ENCODE measurements around the gene ATP8B4. TPM values are rescaled to one million over a fixed set of nuclear protein-coding genes. Genes with fewer than 3 reads are reported as not detected.

The ATP8B4 gene
- total RNA-seq, 1 experiment from 2014 or later = not detected

DNA sequence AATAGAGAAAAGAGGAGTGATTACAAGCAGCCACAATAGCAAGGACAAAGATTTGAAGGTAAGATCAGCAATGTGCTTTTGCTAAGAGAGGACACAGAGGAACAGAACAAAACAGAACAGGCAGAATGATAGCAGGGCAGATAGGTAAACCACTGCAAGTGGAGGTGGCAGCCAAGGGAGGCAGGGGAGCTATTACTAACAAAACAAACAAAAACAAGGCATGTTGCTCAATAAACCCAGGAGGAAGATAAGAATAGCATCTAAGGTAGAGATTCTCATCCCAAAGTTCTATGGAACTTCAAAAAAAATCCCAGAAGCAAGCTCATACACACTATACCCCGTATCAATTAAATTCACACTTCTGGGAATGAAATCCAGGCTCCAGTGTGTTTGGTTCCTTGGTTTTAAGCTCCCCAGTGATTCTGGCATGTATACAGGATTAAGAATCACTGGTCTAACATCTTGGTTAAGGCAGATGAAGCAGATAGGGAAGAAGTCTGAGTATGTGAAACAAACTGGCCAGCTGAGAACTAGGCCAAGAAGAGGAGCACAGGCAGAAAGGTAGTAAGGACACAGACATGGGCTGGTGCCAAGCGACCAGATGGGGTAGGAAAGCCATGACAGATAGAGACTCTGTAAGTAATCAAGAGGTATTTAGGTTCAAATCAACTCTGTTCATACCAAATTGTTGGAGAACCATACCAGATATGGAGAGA, 309.0 kb downstream of the ATP8B4 start:
- ChIA-PET CTCF (no interaction called here), POLR2A (no interaction called here)
- BruUV-seq (replicated peaks) = no TSS peak
- intact Hi-C loops (cut with micrococcal nuclease; ENCODE audit: unreplicated experiment) = no loop called here
- no peaks in the 10 kb centered on the region for H3K36me3 ChIP-seq (ENCODE audit: control insufficient read depth, insufficient read depth, low read length)
- in situ Hi-C loops (cut with HindIII; ENCODE audit: low pct_unique_long_range_greater_than_20kb, low sequenced_read_pairs) = no loop called here
- H3K4me1 ChIP-seq (ENCODE audit: control insufficient read depth, insufficient read depth, low read length) = no peaks in the 10 kb centered on the region
- ATAC-seq = no peak
- no peak overlapping the region for H3K4me3 ChIP-seq (ENCODE audit: low read depth in 2 of 2, low read length in 2 of 2)
- TF ChIP-seq, protein P1, sequence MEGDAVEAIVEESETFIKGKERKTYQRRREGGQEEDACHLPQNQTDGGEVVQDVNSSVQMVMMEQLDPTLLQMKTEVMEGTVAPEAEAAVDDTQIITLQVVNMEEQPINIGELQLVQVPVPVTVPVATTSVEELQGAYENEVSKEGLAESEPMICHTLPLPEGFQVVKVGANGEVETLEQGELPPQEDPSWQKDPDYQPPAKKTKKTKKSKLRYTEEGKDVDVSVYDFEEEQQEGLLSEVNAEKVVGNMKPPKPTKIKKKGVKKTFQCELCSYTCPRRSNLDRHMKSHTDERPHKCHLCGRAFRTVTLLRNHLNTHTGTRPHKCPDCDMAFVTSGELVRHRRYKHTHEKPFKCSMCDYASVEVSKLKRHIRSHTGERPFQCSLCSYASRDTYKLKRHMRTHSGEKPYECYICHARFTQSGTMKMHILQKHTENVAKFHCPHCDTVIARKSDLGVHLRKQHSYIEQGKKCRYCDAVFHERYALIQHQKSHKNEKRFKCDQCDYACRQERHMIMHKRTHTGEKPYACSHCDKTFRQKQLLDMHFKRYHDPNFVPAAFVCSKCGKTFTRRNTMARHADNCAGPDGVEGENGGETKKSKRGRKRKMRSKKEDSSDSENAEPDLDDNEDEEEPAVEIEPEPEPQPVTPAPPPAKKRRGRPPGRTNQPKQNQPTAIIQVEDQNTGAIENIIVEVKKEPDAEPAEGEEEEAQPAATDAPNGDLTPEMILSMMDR (IDR thresholded peaks at IDR 0.05) = no peak
- TF ChIP-seq POLR2AphosphoS5 (IDR thresholded peaks at IDR 0.05; ENCODE audit: low read depth, low read length) (no peak), SIN3A (IDR thresholded peaks at IDR 0.05; ENCODE audit: borderline replicate concordance, insufficient read depth, low read depth, low read length) (no peak), TCF7L2 (IDR thresholded peaks at IDR 0.05; ENCODE audit: low read depth, low read length) (no peak)
- TF ChIP-seq, protein P2, sequence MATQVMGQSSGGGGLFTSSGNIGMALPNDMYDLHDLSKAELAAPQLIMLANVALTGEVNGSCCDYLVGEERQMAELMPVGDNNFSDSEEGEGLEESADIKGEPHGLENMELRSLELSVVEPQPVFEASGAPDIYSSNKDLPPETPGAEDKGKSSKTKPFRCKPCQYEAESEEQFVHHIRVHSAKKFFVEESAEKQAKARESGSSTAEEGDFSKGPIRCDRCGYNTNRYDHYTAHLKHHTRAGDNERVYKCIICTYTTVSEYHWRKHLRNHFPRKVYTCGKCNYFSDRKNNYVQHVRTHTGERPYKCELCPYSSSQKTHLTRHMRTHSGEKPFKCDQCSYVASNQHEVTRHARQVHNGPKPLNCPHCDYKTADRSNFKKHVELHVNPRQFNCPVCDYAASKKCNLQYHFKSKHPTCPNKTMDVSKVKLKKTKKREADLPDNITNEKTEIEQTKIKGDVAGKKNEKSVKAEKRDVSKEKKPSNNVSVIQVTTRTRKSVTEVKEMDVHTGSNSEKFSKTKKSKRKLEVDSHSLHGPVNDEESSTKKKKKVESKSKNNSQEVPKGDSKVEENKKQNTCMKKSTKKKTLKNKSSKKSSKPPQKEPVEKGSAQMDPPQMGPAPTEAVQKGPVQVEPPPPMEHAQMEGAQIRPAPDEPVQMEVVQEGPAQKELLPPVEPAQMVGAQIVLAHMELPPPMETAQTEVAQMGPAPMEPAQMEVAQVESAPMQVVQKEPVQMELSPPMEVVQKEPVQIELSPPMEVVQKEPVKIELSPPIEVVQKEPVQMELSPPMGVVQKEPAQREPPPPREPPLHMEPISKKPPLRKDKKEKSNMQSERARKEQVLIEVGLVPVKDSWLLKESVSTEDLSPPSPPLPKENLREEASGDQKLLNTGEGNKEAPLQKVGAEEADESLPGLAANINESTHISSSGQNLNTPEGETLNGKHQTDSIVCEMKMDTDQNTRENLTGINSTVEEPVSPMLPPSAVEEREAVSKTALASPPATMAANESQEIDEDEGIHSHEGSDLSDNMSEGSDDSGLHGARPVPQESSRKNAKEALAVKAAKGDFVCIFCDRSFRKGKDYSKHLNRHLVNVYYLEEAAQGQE (IDR thresholded peaks at IDR 0.05; ENCODE audit: insufficient read depth in 1 of 2, low read depth in 2 of 2, low read length in 1 of 2) = no peak
- no peak overlapping the region for H3K27ac ChIP-seq (ENCODE audit: low read length)
- DNase-seq (ENCODE audit: low read depth, low spot score) = no peak
- no peaks in the 10 kb centered on the region for H3K9me3 ChIP-seq (ENCODE audit: control insufficient read depth, insufficient read depth, low read depth, low read length)
- no peaks in the 10 kb centered on the region for H3K27me3 ChIP-seq (ENCODE audit: control insufficient read depth, insufficient read depth, low read length)

DNA sequence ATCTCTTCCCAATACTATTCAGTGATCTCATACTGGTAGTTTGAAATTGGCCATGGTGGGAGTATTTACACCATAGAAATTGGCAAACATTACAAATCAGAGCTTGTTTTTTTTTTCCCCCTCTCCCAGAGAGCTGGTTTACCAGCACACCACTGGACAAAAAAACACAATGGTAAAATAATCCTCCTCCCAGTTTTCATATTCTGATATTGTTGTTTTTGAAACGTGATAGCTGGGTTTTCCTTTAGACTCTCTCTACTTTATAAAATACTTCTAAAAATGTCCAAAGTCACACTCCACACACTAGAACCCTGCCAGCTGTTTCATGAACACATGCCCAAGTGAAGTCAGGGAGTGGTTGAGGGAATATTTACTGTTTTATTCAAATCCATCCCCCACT, 310.7 kb downstream of the ATP8B4 start:
- ATAC-seq (no peak), DNase-seq (ENCODE audit: low read depth, low spot score) (no peak)
- intact Hi-C loops (cut with micrococcal nuclease; ENCODE audit: unreplicated experiment) = no loop called here
- Histone ChIP-seq H3K27me3 (ENCODE audit: control insufficient read depth, insufficient read depth, low read length) (no peaks in the 10 kb centered on the region), H3K4me1 (ENCODE audit: control insufficient read depth, insufficient read depth, low read length) (no peaks in the 10 kb centered on the region), H3K9me3 (ENCODE audit: control insufficient read depth, insufficient read depth, low read depth, low read length) (no peaks in the 10 kb centered on the region), H3K36me3 (ENCODE audit: control insufficient read depth, insufficient read depth, low read length) (no peaks in the 10 kb centered on the region), H3K27ac (ENCODE audit: low read length) (no peak overlapping the region), H3K4me3 (ENCODE audit: low read depth in 2 of 2, low read length in 2 of 2) (no peak overlapping the region)
- BruUV-seq (replicated peaks) = no TSS peak
- in situ Hi-C loops (cut with HindIII; ENCODE audit: low pct_unique_long_range_greater_than_20kb, low sequenced_read_pairs) = no loop called here
- ChIA-PET CTCF (no interaction called here), POLR2A (no interaction called here)
- TF ChIP-seq TCF7L2 (IDR thresholded peaks at IDR 0.05; ENCODE audit: low read depth, low read length) = no peak
- no peak for TF ChIP-seq POLR2AphosphoS5 (IDR thresholded peaks at IDR 0.05; ENCODE audit: low read depth, low read length)
- TF ChIP-seq SIN3A (IDR thresholded peaks at IDR 0.05; ENCODE audit: borderline replicate concordance, insufficient read depth, low read depth, low read length) = no peak
- TF ChIP-seq, protein P1 (IDR thresholded peaks at IDR 0.05) = no peak
- TF ChIP-seq, protein P2 (IDR thresholded peaks at IDR 0.05; ENCODE audit: insufficient read depth in 1 of 2, low read depth in 2 of 2, low read length in 1 of 2) = no peak

Data from Panc1 (cell line).